HG02943 (cell line): ENCODE data around the gene AMOT.
A peak's percentile ranks its signal among the peaks of the same experiment; 100 is the strongest.

Experiments
- ATAC-seq: cut with Tn5 transposase; IDR thresholded peaks from one replicate; pipeline ENCODE4 v1.9.1; 2021; ENCODE audit warnings: mild to moderate bottlenecking, low read depth, moderate library complexity; ENCODE audit not compliant: unreplicated experiment

The AMOT gene

DNA sequence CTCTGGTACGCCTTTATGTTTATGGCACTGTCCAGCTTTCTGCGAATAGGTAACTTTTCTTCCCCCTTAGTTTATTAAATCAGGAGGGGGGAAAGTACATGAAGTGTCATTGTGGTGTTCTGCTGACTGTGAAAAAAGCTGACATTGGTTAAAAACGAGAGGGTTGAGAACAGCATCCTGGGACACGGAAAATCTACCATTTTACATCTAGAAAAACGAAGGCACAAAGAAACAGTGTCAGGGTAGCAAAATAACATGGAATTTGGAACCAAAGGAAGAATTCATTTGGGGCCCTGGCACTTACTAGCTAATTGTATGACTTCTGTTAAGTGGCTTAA, 1.2 kb upstream of the AMOT start:
- ATAC-seq, result no peak

DNA sequence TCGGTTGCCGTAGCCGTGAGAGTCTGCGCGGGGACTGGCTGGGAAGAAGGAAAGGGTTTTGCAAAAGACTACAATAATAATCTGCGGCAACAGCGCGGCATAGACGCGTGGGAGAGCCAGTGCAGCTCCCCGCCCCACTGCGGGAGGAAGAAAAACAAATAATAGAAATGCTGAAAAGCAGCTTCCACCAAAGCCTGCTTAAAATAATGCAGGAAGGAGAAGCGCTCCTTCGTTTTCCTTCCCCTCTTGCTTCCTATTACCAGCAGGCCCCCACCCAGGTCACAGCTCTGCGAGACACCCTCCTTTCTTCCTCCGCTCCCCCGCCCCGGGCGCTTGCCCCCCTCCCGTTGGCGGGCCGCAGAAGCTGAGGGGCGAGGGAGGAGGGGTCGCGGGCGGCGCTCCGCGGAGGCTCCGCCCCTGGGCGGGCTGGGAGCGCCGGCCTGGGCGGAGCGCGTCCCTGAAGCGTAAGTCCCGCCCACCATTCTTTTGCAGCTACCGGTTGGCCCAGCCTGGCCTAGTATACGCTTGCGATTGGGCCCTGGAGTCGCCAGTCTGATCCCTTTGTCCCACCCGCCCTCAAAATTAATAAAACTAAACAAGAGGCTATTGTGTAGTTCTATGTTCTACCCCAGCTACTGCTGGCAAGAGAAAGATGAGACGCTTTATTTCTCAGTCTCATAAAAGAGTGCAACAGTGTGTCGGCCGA, 636 bp upstream of the AMOT start:
- peak; percentile 90 for ATAC-seq

DNA sequence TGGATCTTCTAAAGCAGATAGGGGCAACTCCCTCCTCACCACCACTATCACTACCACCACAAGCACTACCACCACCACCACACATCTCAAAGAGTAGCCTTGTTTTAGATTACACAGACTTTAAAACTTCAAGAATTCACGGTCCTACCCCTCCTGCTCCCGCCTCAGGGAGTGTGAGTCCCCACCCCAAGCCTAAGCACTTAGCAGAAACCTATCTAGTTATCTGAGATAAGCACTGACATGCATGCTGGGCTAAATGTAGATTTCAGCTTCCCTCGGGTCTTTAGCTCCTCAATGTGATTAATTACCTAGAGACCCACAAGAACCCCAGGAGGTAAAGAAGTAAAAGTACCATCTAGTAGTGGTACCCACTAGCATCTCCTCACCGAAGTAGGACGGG, 775 bp downstream of the AMOT start:
- no peak for ATAC-seq

DNA sequence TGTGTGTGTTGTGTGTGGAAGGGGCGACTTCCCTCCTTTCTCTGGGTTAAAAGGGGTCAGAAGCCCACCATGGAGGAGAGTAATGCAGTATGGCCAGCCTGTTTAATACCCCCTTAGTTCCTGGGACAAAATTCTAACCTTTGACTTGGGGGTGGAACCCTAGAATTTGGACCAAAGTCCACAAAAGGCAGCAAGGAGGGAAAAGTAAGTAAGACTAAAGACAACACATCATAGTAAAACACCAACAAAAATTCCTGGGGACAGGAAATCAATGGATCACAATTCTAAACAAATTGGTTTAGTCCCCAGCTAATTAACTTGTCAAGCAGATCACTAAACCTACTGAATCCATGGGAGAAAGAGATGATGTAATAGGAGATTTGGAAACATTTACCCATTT, 3.1 kb downstream of the AMOT start:
- no peak for ATAC-seq

DNA sequence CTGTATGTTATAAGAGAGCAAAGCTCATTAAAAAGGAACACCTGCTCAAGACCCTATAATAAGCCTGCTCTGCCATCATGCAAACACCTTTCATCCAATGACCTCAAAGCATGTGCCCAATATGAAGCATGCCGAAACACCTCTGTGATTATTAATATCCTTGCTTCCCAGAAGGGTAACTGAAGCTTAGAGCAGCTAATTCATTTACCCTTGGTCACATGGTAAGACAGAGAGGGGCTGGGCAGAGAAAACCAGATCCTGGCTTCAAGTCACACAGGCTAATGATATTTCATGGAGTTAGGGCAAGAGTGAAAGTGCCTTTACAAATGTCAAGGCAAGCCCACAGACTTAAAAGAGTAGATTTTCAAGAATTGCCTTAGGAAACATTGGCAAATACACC, 5.6 kb downstream of the AMOT start:
- no peak for ATAC-seq

DNA sequence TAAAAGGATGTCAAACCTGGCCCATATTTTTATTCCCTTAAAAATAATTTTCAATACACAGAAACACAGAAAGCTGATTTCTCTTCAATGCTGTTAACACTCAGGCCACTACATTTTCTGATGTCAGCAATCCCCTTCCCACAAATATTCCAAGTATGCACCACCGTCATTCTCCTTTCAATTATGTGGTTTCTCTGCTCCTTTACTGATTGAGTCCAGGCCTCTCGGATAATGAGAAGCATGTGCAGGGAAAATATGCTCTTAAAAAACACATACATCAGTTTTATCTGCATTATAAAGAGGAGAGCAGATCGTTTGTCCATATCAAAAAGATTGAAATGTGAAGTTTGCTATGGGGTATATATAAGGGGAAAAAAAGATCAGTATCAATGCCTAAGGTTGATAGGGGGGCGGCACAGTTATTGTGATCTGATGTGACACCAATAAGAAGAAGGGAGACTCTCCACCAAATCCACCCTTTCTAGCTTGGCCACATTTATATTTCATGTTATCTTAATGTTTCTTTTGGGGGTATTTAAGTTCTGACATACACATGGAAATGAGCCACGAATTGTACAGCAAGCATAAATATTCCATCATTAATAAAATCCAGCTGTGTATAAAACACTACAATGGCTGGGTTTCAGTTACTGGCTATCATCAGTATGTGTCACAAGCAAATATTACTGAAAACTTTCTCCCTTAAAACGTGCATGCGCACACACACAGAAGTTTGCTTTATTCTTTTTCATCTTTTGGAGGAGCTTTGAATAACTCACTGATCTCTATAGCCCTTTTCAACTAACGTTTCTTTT, 6.4 kb downstream of the AMOT start:
- ATAC-seq, result no peak

DNA sequence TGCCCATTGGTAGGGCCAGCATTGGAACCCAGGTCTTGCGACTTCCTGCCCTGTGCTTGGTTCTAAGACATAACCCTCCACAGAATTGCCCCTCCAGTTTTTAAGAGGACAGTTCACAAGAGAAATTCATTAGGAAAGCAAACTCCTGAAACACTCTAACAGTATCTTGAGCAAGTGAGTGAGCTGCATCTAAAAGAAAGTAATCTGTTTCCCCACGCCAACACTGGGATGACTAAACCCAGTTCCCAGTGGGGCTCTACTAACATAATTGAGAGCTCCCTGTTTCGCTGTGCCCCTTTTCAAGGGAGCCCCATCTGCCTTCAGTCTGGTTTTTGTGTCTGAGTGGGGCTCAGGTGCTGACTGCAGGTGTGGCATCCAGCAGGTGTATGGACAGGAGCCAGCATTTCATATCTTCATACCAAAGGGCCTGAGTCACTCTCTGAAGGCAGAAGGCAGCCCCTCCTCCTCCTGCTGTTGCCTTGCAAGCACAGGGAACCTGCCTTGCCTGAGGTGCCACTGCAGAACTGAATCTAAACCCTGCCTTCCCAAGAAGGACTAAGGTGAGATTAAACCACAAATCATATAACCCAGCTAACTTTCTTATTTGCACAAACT, 8.0 kb downstream of the AMOT start:
- no peak for ATAC-seq

DNA sequence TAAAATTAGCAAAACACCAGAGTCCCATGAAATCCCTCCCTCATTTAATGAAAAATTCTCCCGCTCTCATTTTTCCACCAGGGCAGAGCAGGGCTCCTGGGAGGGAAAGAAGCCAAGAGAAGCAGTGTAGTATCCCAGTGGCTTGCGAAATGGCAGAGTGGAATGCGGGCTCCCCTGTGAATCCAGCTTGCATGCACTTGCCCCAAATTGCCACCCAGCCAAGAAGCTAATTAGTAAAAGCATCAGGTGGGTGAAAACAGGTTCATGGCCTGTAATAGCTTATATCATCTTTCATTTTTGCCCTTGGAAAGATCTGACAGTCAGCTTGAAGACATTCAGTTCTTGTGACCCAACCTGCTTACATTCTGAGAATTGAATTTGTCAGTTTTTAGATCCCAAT, 10.1 kb downstream of the AMOT start:
- ATAC-seq, result no peak

DNA sequence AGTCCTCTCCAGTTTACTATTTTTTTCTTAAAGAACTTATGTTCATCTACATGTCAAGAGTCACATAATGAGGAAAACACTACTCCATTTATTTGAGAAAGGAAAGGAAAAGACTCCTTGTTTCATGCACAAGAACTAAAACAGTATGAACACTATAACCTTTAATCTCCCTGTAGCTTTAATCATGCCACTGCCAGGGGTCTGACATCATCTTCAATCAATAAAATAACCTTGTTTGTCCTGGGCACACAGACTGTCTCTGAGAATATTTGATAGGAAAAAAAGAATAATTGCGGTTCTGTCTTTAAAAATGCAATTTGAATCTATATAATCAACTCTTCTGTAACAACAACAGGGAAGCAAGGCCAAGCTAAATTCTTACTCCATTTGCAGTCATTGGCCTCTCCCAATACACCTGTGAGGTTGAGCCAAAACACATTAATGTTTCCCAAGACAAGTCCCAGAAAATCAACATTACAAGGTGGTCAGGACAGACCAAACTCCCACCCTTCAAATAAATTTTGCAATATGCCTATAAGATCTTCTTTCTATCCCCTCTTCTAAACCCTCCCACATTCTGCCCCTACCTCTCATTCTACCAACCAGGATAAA, 13.2 kb downstream of the AMOT start:
- ATAC-seq, result no peak

DNA sequence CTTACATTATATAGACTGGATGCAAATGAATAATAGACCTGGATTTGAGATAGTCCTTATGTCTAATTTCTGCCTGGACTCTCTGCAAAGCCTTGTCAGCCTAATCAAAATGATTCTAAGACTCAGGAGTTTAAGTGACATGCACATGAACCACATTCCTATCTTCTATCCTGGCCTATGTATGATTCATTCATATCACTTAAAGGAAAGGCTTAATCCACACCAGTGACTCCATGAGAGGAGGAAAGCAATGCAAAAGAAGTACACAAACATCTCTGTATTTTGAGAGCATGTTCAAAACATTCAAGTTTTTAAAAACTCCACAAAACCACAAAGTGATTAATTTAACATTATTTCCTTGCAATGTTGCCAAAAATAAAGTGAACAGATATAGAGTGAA, 14.6 kb downstream of the AMOT start:
- ATAC-seq, result no peak

DNA sequence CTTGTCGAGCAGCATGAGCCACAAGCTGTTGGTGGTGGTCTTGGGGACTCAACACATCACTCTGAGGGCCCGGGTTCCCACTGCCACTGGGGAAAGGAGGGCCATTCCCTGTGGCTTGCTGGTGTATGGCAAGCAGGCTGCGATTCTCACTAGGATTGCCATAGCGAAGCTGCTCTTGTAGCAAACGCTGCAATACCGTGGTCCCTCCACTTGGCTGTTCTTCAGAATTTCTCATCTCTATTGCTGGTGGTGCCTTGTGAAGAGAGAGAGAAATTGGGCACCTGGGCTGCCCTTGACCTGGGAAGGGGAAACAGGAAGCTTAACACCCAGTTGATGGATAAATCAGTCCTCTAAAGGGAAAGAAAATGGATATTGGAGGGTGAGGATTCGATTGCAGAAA, 17.7 kb downstream of the AMOT start:
- no peak for ATAC-seq

DNA sequence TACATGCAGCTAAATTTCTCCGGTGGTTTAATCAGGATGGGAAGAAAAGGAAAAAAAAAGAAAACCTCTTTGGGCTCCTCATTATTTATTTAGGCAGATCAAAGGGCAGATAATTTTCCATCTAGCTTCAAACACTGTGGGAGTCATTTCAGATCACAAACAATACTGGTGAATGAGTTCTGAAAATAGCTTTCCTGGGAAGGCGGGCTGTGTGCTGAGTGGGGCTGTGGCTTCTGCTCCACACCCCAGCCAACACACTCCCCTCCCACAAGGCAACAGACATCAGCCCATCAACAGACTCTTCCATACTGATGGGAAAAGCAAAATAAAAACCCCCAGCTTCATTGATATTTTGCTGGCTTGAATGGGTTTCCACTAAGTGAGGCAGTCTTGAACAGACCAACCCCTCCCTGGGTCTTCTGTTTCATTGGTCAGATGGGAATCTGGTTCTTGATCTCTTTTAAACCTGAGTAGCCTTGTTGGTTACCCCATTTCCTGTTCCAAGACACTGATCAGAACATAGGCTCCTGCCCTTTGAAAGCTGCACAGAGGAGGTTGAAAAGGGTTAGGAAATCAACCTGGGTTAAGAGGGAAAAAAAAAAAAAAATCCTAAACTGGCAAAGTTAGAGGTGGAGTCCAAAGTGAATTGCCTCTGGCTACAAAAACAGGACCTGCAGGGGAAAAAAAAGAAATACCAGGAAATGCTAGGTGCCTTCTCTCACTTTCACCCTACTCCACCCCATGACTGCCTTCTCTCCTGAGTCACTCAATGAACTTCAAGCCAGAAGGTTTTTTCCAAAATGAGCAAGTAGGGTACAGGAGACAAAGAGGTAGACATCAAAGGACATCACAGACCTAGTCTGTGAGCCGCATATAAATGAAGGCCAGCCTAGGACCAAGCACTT, 20.0 kb downstream of the AMOT start:
- no peak for ATAC-seq

DNA sequence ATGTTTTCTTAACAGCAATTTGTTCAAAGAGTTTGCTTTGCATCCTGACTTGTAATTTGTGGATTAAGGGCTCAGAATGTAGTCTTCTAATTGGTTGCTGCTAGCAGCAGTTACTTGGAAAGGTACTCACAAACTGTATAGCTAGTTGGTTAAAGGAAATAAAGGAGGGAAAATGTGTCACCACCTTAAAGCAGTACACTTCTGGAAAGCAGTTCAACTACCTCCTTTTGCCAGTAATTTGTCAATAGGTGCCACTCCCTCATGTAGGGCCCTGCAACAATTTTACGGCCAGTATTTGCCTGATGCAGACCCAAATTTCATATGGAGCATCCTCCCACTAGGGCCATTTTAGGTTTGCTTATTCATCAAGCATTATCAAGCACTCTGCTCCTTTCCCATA, 20.8 kb downstream of the AMOT start:
- no peak for ATAC-seq

DNA sequence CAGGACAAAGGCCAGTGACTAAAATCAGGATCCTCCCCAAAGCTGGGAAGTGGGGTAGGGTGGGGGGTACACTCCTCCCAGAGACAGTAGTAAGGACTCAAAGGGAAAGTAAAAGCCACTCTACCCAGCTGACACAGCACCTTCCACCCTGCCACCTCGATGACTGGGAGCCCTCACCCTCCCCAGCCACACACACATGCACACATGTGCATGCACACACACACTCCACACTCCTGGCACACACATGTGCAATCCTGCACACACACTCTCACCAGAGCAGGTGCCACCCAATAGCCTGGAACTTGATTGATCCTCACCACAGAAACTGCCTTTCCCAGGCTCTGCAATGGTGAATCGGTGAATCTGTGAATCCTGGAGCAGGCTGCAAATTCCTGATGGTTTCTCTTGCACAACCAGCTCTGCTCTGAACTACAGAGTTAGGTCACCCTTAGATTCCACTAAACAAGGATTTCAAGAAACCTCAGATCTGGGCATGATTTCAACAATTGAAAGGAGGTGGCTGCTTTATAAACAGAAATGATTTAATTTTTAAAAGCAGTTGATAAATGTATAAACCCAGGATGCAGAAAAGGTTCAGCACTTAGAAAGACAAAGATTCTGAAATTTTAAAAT, 21.5 kb downstream of the AMOT start:
- ATAC-seq, result no peak

DNA sequence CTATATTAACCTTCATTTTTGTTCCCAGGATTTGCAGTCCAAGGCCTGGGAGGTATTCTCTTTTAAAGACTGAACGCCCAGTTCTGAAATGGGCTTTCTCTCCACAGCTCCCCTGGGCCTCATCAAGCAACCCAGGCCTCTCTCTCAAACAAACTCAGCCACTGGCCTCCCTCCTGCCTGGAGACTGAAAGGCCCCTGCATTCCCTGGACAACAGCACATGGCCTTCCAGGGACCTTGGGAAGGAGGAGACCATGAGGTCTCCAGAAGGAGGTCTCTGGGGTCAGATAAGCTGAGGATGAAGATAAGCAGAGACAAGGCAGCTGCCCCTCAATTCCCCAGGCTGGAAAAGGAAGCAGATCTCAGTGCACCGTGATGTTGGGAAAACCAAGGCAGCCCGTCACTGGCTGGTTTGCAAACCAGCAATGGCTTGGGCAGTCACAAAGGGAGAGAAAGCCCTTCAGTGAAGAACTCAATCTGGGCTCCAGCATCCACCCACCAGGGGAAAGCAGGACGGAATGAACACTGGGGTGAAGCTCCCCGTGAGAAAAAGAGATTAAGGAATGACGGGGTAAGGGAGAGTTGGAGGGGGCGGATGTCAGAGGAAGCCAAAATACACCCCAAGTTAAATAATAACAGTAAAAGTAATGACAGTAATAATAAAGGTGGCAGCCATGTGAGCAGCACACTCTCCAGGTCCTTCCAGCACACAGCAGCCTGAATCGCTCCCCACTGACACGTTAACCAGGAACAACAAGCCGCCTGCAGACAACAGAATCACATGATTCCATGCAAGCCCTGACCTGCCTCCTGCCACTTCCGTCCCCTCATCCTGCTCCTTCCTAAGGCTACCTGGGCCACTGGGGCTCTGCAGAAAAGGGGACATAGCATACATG, 22.3 kb downstream of the AMOT start:
- no peak for ATAC-seq

DNA sequence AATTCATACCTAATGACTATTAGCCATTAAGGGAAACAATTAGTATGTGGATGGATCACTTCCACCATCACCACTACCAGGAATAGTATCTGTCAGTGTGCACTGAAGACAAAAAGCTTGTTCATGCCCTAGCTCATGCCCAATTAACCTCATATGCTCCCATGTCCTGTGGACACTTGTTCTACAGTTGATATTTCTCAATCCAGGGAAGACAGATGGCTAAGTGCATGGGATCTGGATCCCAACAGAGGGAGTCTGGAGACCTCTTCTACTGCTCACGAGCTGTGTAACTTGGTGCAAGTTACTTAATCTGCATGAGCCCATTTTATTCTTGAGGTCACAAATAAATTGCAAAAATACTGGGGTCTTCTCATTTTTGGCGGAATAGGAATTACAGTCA, 23.7 kb downstream of the AMOT start:
- no peak for ATAC-seq

DNA sequence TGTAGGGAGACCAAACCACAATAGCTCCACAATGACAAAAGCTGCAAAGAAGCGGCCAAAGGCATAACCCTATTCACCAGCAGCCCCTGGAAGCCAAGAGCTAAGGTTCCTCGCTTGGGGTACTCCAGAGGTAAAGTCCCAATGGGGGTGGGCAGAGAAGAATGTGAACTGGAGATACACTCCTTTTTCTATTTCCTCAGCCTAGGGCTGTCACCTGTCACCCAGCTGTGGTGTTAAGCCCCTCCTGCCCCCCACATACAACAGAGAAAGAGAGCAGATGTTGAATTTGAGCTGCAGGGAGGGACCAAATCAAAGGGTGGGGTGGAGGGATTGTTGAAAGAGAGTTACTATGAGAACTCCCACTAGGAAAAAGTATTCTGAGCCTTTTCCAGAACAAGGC, 26.1 kb downstream of the AMOT start:
- ATAC-seq, result no peak

DNA sequence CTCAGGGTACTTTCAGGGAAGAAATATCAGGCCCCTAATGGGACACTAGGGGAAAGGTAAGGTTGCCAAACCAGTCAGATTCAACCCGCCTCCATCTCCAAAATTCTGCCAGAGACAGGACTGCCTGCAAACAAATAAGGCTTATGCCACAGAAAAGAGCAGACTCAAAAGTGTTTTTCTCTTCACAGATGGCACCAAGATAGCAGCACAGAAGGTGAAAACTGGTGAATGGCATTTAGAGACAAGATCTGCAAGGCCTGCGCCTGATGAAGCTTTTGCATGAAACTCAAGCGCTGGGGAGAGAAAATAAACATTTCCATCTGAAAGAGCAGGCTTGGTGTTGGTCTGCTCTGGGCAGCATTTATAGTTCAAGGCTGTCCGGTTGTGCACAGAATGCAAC, 27.9 kb downstream of the AMOT start:
- ATAC-seq, result no peak

DNA sequence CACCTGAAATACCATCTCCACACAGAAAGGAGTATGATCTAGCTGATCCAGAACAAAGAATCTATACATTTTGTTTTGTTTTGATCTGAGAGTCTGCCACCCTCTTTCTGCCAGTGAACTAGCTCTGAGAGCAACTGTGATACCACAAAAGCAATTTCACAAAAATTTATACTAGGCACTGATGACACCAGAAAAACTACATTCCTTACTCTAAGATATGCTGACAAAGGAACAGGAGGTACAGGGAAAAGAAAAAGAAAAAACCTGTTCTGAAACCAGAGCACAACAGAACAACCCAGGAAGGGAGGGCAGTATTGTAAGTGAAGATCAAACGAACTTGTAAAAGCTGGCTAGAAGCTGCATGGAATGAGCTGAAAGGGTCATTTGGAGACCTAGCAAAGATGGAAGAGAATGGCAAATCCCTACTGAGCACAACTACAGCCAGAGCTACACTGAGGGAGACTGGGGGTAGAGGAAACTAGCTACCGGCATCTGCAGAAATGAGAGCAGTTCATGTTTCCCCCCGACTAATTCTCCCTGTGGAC, 31.9 kb downstream of the AMOT start:
- no peak for ATAC-seq
